ENCODE data around the gene HIPK2.
A peak's percentile ranks its signal among the peaks of the same experiment; 100 is the strongest.

- TF ChIP-seq POLR2A (IDR thresholded peaks at IDR 0.05; ENCODE audit: low read depth, low read length) (no peak), CTCF (conservative IDR thresholded peaks at IDR 0.05; ENCODE audit: low read depth, low read length) (no peak), ELK1 (IDR thresholded peaks at IDR 0.05; ENCODE audit: borderline replicate concordance, low read depth, low read length) (no peak), MAFK (IDR thresholded peaks at IDR 0.05; ENCODE audit: low read depth, low read length) (peak; percentile 34; the same call in 1 of the 2 replicates), MXI1 (IDR thresholded peaks at IDR 0.05; ENCODE audit: borderline replicate concordance, low read depth, low read length) (no peak), USF2 (IDR thresholded peaks at IDR 0.05; ENCODE audit: low read depth, low read length) (no peak), CEBPB (IDR thresholded peaks at IDR 0.05; ENCODE audit: low read depth, low read length) (peak; percentile 97), FOS (IDR thresholded peaks at IDR 0.05; ENCODE audit: low read depth, low read length) (peak; percentile 78), SMC3 (IDR thresholded peaks at IDR 0.05; ENCODE audit: low read depth, low read length) (no peak), NFE2L2 (IDR thresholded peaks at IDR 0.05; ENCODE audit: low read depth, low read length) (no peak), BHLHE40 (IDR thresholded peaks at IDR 0.05; ENCODE audit: low read depth, low read length) (no peak; the same call in 1 of the 2 replicates), RFX5 (IDR thresholded peaks at IDR 0.05; ENCODE audit: low read depth, low read length) (no peak)
Measured at GRCh38 chr7:139771001-139771956, 6.5 kb downstream of the HIPK2 start.

All from IMR-90 (cell line).